OCI-LY1 (cell line): Measurements from ENCODE around the gene DGCR2.

ENCODE experiments used
- H2AFZ ChIP-seq: fragments of 200-600 bp; sonication (generic), shearing (Covaris generic); 2 replicates; pipeline ENCODE4 v1.6.0; 2014; ENCODE audit warnings: antibody characterized with exemption, mild to moderate bottlenecking, low read length
- H3F3A ChIP-seq: fragments of 200-600 bp; sonication (generic), shearing (Covaris generic); 2 replicates; pipeline ENCODE4 v1.6.0; 2014; ENCODE audit warnings: mild to moderate bottlenecking, antibody characterized with exemption, low read length, moderate library complexity; ENCODE audit not compliant: insufficient read depth
- H3K27ac ChIP-seq: fragments of 200-600 bp; sonication (generic); 2 replicates; pipeline ENCODE4 v1.5.1; 2014; ENCODE audit warnings: low read length, mixed run types, mild to moderate bottlenecking, low read depth; ENCODE audit not compliant: poor library complexity, severe bottlenecking
- H3K27me3 ChIP-seq: fragments of 200-600 bp; sonication (generic); 2 replicates; pipeline ENCODE4 v1.6.0; 2014; ENCODE audit warnings: antibody characterized with exemption, mild to moderate bottlenecking, low read length, moderate library complexity; ENCODE audit not compliant: insufficient read depth
- H3K36me3 ChIP-seq: fragments of 200-600 bp; sonication (generic); 2 replicates; pipeline ENCODE4 v1.6.1; 2014; ENCODE audit warnings: mild to moderate bottlenecking, antibody characterized with exemption, low read length, moderate library complexity, mixed read lengths; ENCODE audit not compliant: insufficient read depth
- H3K4me1 ChIP-seq: fragments of 200-600 bp; sonication (generic); 2 replicates; pipeline ENCODE4 v1.5.1; 2014; ENCODE audit warnings: mild to moderate bottlenecking, low read length, moderate library complexity; ENCODE audit not compliant: insufficient read depth, severe bottlenecking
- H3K4me2 ChIP-seq: fragments of 200-600 bp; sonication (generic), shearing (Covaris generic); 2 replicates; pipeline ENCODE4 v1.6.1; 2014; ENCODE audit warnings: low read length
- H3K4me3 ChIP-seq: fragments of 200-600 bp; sonication (generic); 2 replicates; pipeline ENCODE4 v1.5.1; 2014; ENCODE audit warnings: low read length, low read depth, mild to moderate bottlenecking, mixed read lengths; ENCODE audit not compliant: poor library complexity, severe bottlenecking
- H3K79me2 ChIP-seq: fragments of 200-600 bp; shearing (Covaris generic); 2 replicates; pipeline ENCODE4 v1.6.1; 2016; ENCODE audit warnings: mixed run types, low read length, mixed read lengths; ENCODE audit not compliant: insufficient read depth
- H3K9ac ChIP-seq: fragments of 200-600 bp; sonication (generic), shearing (Covaris generic); 2 replicates; pipeline ENCODE4 v1.6.1; 2014; ENCODE audit warnings: mild to moderate bottlenecking, low read length, mixed read lengths
- H3K9me2 ChIP-seq: fragments of 200-600 bp; sonication (generic), shearing (Covaris generic); 2 replicates; pipeline ENCODE4 v1.6.1; 2014; ENCODE audit warnings: low read depth, mild to moderate bottlenecking, low read length, mixed read lengths
- H3K9me3 ChIP-seq: fragments of 200-600 bp; shearing (Covaris generic); 2 replicates; pipeline ENCODE4 v1.6.1; 2014; ENCODE audit warnings: low read length, mixed read lengths
- H4K20me1 ChIP-seq: fragments of 200-600 bp; sonication (generic), shearing (Covaris generic); 2 replicates; pipeline ENCODE4 v1.6.0; 2016; ENCODE audit warnings: mild to moderate bottlenecking, low read length; ENCODE audit not compliant: insufficient read depth
- CTCF ChIP-seq: fragments of 200-600 bp; sonication (generic), shearing (Covaris generic); IDR thresholded peaks from 2 replicates; pipeline ENCODE4 v1.5.1; 2017; ENCODE audit warnings: mild to moderate bottlenecking, antibody characterized with exemption, low read length, moderate library complexity, mixed read lengths
- EZH2 ChIP-seq: fragments of 200-600 bp; sonication (generic), shearing (Covaris generic); IDR thresholded peaks from 2 replicates; pipeline ENCODE4 v1.8.0; 2017; ENCODE audit warnings: borderline replicate concordance, mixed run types, mild to moderate bottlenecking, antibody characterized with exemption, low read length, moderate library complexity, mixed read lengths

Gene DGCR2

DNA sequence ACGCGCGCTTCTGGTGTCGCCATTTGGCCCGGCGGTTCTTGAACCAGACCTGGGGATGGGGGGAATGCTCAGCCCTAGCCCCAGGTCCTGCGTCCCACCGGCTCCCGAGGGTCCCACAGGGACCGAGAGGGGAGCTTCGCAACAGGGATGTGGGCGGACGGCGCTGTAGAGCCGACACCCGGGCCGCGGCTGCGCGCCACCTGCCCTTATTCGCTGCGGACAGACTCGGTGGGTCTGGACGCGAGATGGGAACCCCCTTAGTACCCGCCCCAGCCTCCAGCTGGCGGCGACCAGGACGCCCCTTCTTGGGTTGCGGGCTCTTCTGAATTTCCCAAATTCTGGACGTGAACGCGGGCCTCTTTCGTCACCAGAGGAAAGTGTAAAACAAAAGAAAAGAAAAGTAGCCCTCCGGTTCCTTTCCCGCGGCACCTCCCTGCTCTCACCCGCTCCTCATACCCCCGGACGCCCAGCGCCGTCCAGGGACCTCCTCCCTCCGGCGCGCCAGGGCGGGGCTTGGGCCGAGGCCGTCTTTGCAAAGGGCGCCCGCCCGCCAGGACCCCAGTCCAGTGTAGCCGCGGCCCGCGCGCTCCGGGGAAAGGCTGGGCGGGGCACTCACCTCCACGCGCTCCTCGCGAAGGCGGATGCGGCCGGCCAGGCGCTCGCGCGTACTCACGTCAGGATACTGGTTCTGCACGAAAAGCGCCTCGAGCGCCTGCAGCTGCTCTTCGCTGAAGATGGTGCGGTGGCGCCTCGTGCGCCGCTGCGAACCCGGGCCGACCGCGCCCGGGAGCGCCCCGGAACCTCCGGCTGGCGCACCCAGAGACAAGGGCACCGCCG is 27.1 kb upstream of the DGCR2 start:
- peaks cover 4% of the 10 kb centered on the region for H3K4me1 ChIP-seq
- H3K27me3 ChIP-seq, result no peaks in the 10 kb centered on the region
- no peak overlapping the region for H3K9ac ChIP-seq
- H2AFZ ChIP-seq, result no peak overlapping the region
- no peaks in the 10 kb centered on the region for H3F3A ChIP-seq
- no peak overlapping the region for H3K27ac ChIP-seq
- H3K4me3 ChIP-seq, result no peak overlapping the region
- no peaks in the 10 kb centered on the region for H3K79me2 ChIP-seq
- H3K9me2 ChIP-seq, result no peaks in the 10 kb centered on the region
- no peak overlapping the region for H3K4me2 ChIP-seq
- H3K9me3 ChIP-seq, result no peaks in the 10 kb centered on the region
- TF ChIP-seq CTCF (no peak), EZH2 (no peak)
- H4K20me1 ChIP-seq, result no peaks in the 10 kb centered on the region
- H3K36me3 ChIP-seq, result no peaks in the 10 kb centered on the region

- Histone ChIP-seq H3K27me3 (no peaks in the 10 kb centered on the region), H4K20me1 (no peaks in the 10 kb centered on the region), H3K9me2 (no peaks in the 10 kb centered on the region), H3K9me3 (no peaks in the 10 kb centered on the region), H3K79me2 (0 out of 2 replicates have a peak, but pooled peaks cover 5% of the 10 kb centered on the region), H3K9ac (no peak overlapping the region), H3K27ac (no peak overlapping the region), H3F3A (no peaks in the 10 kb centered on the region), H3K4me1 (peaks cover 8% of the 10 kb centered on the region), H2AFZ (no peak overlapping the region), H3K36me3 (no peaks in the 10 kb centered on the region), H3K4me3 (no peak overlapping the region), H3K4me2 (no peak overlapping the region)
- TF ChIP-seq EZH2 (no peak), CTCF (no peak)
These were observed 26.3 kb upstream of the DGCR2 start for GRCh38 chr22:19148417-19149046.

DNA sequence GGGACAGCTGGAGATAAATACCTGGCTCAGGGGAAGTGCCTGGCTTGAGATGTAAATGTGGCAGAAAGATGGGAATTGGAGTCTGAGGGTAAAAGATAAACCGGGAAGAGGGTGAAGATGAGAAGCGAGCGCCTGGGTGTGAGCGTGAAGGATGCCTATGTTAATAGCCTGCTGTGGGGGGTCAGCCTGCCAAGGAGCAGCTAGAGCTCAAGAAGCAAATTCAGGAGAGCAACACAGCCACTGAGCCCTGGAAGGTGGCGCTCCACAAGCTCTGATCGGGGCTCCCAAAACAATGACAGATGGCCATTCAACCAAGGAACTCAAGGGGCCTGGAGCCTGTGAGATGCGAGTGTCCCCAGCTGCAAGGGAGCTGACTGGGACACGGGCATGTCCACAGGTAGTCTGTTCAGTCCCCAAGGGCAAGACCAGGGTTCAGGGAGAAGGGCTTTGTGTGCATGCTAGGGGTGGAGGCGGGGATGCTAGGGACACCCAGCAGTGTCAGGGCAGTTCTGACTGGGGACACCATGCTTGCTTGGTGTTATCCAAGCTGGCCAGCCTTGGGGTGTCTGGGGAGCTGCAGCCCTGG is 25.1 kb upstream of the DGCR2 start:
- TF ChIP-seq EZH2 (no peak), CTCF (no peak)
- no peak overlapping the region for H2AFZ ChIP-seq
- H3K9me3 ChIP-seq, result no peaks in the 10 kb centered on the region
- no peaks in the 10 kb centered on the region for H3K9me2 ChIP-seq
- H4K20me1 ChIP-seq, result no peaks in the 10 kb centered on the region
- H3K9ac ChIP-seq, result no peak overlapping the region
- H3F3A ChIP-seq, result no peaks in the 10 kb centered on the region
- H3K4me1 ChIP-seq, result peaks cover 12% of the 10 kb centered on the region
- no peak overlapping the region for H3K4me2 ChIP-seq
- H3K36me3 ChIP-seq, result peaks cover 4% of the 10 kb centered on the region; the same call in 1 of the 2 replicates
- H3K79me2 ChIP-seq, result 0 out of 2 replicates have a peak, but pooled peaks cover 5% of the 10 kb centered on the region
- H3K4me3 ChIP-seq, result no peak overlapping the region
- H3K27ac ChIP-seq, result no peak overlapping the region
- H3K27me3 ChIP-seq, result no peaks in the 10 kb centered on the region
